Prostate gland (tissue), 2 donors: ENCODE results near the gene PAIP2B.

Experiments
- CTCF ChIP-seq, 4 experiments: fragments of 200-600 bp in 2 of 4; fragments of 450-650 bp in 2 of 4; sonication (generic) in 2 of 4; IDR thresholded peaks; 1 replicate in 3 of 4; 2 replicates in 1 of 4; pipeline ENCODE4 v1.5.1; 2016 to 2019; ENCODE audit warnings: antibody characterized with exemption in 4 of 4, mild to moderate bottlenecking in 2 of 4, moderate library complexity in 2 of 4
- POLR2A ChIP-seq: fragments of 450-650 bp; IDR thresholded peaks from one replicate; pipeline ENCODE4 v1.6.1; 2016; ENCODE audit warnings: antibody characterized with exemption, mild to moderate bottlenecking

GRCh38 chr2:71244302-71244660 is 17.4 kb upstream of the PAIP2B start:
- no peak for TF ChIP-seq POLR2A
- no peak for TF ChIP-seq CTCF (IDR thresholded peaks at IDR 0.05)
